SKM-1 treated with dmso at 0.1 percent for 144 hours (cell line): ENCODE measurements around the gene HDHD3.
"Not testable (repeated sequence)": the region's sequence is repeated elsewhere in the genome, so short reads cannot be mapped to it uniquely, and the experiment has no call there.

Experiments used
- DNase-seq: peaks from one replicate; lab custom pipeline; 2025; ENCODE audit not compliant: unreplicated experiment; lab: John Stamatoyannopoulos, UW

Gene HDHD3

GRCh38 chr9:113390192-113390960 is 13.6 kb upstream of the HDHD3 start:
- DNase-seq, result no peak

- DNase-seq, result no peak
Observed at GRCh38 chr9:113389451-113389850, 12.7 kb upstream of the HDHD3 start.

- DNase-seq, result no peak
Observed at GRCh38 chr9:113388833-113389232, 12.0 kb upstream of the HDHD3 start.

- no peak for DNase-seq
Observed at GRCh38 chr9:113387560-113388230, 10.9 kb upstream of the HDHD3 start.

- DNase-seq, result peak; percentile 23
Observed at GRCh38 chr9:113386571-113387393, 10.0 kb upstream of the HDHD3 start.

- no peak for DNase-seq
Observed at GRCh38 chr9:113381909-113382411, 5.2 kb upstream of the HDHD3 start.

- not testable (repeated sequence) for DNase-seq
Observed at GRCh38 chr9:113381441-113381840, 4.7 kb upstream of the HDHD3 start.

GRCh38 chr9:113380869-113381378 is 4.1 kb upstream of the HDHD3 start:
- no peak for DNase-seq

- not testable (repeated sequence) for DNase-seq
Observed at GRCh38 chr9:113379829-113380210, 3.0 kb upstream of the HDHD3 start.

- not testable (repeated sequence) for DNase-seq
Observed at GRCh38 chr9:113379094-113379828, 2.5 kb upstream of the HDHD3 start.

GRCh38 chr9:113375057-113376023 is 1.4 kb downstream of the HDHD3 start:
- DNase-seq, result no peak

GRCh38 chr9:113373676-113374392 is 3.0 kb downstream of the HDHD3 start:
- DNase-seq, result no peak

- no peak for DNase-seq
Observed at GRCh38 chr9:113373256-113373655, 3.5 kb downstream of the HDHD3 start.

- no peak for DNase-seq
Observed at GRCh38 chr9:113372059-113372458, 4.7 kb downstream of the HDHD3 start.

- DNase-seq, result no peak
Observed at GRCh38 chr9:113370806-113371325, 5.9 kb downstream of the HDHD3 start.

GRCh38 chr9:113369855-113370140 is 7.0 kb downstream of the HDHD3 start:
- DNase-seq, result no peak

- DNase-seq, result no peak
Observed at GRCh38 chr9:113368982-113369854, 7.6 kb downstream of the HDHD3 start.
